Panc1 (cell line): ENCODE data around the gene FAM200B. TPM values are rescaled to one million over a fixed set of nuclear protein-coding genes. Genes with fewer than 3 reads are reported as not detected.

Experiments
- ATAC-seq: fragments of 200-7000 bp; cut with Tn5 transposase; 2 replicates; pipeline ENCODE4 v1.9.1; 2020; ENCODE audit warnings: mild to moderate bottlenecking, moderate library complexity
- BruUV-seq: library from RNA; stranded (reverse); fragments of 400-500 nt; replicated peaks from 2 replicates; lab custom pipeline; 2021; lab: Mats Ljungman, UMichigan
- CTCF ChIA-PET: fragments of 300-600 bp; sonication (Branson Sonifier 250); formaldehyde crosslinking; loops from one replicate; lab custom pipeline; 2022; ENCODE audit warnings: antibody characterized with exemption; lab: Charles Lee
- POLR2A ChIA-PET: fragments of 300-600 bp; sonication (Branson Sonifier 250); formaldehyde crosslinking; loops from one replicate; lab custom pipeline; 2022; ENCODE audit warnings: antibody characterized with exemption; lab: Charles Lee
- DNase-seq: peaks from one replicate; pipeline ENCODE4 v3.0.0-alpha.2; 2010; ENCODE audit warnings: low read depth, low spot score
- H3K27ac ChIP-seq: 2 replicates; pipeline ENCODE4 v1.5.1; 2011; ENCODE audit warnings: mild to moderate bottlenecking, low read length, inconsistent platforms
- H3K27me3 ChIP-seq: fragments of 200-500 bp; sonication (Bioruptor generic); 2 replicates; pipeline ENCODE4 v1.6.0; 2014; ENCODE audit warnings: low read length, inconsistent platforms; ENCODE audit not compliant: control insufficient read depth, insufficient read depth
- H3K36me3 ChIP-seq: fragments of 200-500 bp; sonication (Bioruptor generic); 2 replicates; pipeline ENCODE4 v1.5.1; 2014; ENCODE audit warnings: inconsistent platforms, mild to moderate bottlenecking, low read length, moderate library complexity; ENCODE audit not compliant: control insufficient read depth, insufficient read depth
- H3K4me1 ChIP-seq: 2 replicates; pipeline ENCODE4 v1.5.1; 2011; ENCODE audit warnings: inconsistent platforms, mild to moderate bottlenecking, low read length, moderate library complexity; ENCODE audit not compliant: control insufficient read depth, insufficient read depth
- H3K4me3 ChIP-seq, 2 experiments: 2 replicates each; pipeline ENCODE4 v1.5.1; 2011 to 2012; ENCODE audit warnings: low read depth in 2 of 2, low read length in 2 of 2, mild to moderate bottlenecking in 2 of 2, inconsistent platforms in 1 of 2, moderate library complexity in 1 of 2
- H3K9me3 ChIP-seq: fragments of 200-500 bp; sonication (Bioruptor generic); 2 replicates; pipeline ENCODE4 v1.5.1; 2014; ENCODE audit warnings: low read depth, mild to moderate bottlenecking, inconsistent platforms, low read length, moderate library complexity; ENCODE audit not compliant: control insufficient read depth, insufficient read depth
- CTCF ChIP-seq: fragments of 450-650 bp; IDR thresholded peaks from 2 replicates; pipeline ENCODE4 v1.5.1; 2017; ENCODE audit warnings: mild to moderate bottlenecking
- POLR2AphosphoS5 ChIP-seq: IDR thresholded peaks from 2 replicates; pipeline ENCODE4 v1.6.1; 2012; ENCODE audit warnings: mild to moderate bottlenecking, low read depth, low read length, moderate library complexity
- REST ChIP-seq, 2 experiments: IDR thresholded peaks; 2 replicates each; pipeline ENCODE4 v1.6.1; 2011 to 2012; ENCODE audit warnings: low read depth in 2 of 2, control low read depth in 1 of 2, low read length in 1 of 2, mild to moderate bottlenecking in 1 of 2, moderate library complexity in 1 of 2; ENCODE audit not compliant: insufficient read depth in 1 of 2
- SIN3A ChIP-seq: IDR thresholded peaks from 2 replicates; pipeline ENCODE4 v1.6.1; 2012; ENCODE audit warnings: low read depth, mild to moderate bottlenecking, low read length, moderate library complexity, borderline replicate concordance; ENCODE audit not compliant: insufficient read depth
- TCF7L2 ChIP-seq: IDR thresholded peaks from 2 replicates; pipeline ENCODE4 v1.6.1; 2011; ENCODE audit warnings: mild to moderate bottlenecking, low read depth, low read length, inconsistent platforms
- in situ Hi-C: cut with HindIII; loops from 2 replicates; pipeline ENCODE4 v1.10.0; 2016; ENCODE audit warnings: low sequenced_read_pairs, low pct_unique_long_range_greater_than_20kb
- intact Hi-C: fragments of 100-400 bp; cut with micrococcal nuclease; formaldehyde crosslinking; loops from one replicate; pipeline ENCODE4 v1.10.0; 2022; ENCODE audit not compliant: unreplicated experiment
- total RNA-seq: library from RNA; stranded (reverse); gene quantifications from one replicate; pipeline ENCODE4 v1.2.1, GENCODE V29; 2021; ENCODE audit not compliant: unreplicated experiment

Gene FAM200B
- total RNA-seq, 1 experiment from 2014 or later = 15.2 TPM

- no TSS peak for BruUV-seq
- CTCF ChIA-PET = no interaction called here
- POLR2A ChIA-PET = no interaction called here
Measured at GRCh38 chr4:15720851-15721250, 39.2 kb downstream of the FAM200B start.

GRCh38 chr4:15725608-15726007 is 44.0 kb downstream of the FAM200B start:
- ChIA-PET CTCF (no interaction called here), POLR2A (no interaction called here)
- ATAC-seq (no peak), DNase-seq (no peak)
- BruUV-seq = no TSS peak
- intact Hi-C loops = no loop called here
- no peaks in the 10 kb centered on the region for H3K36me3 ChIP-seq
- in situ Hi-C loops = no loop called here
- H3K4me1 ChIP-seq = no peaks in the 10 kb centered on the region
- H3K4me3 ChIP-seq = no peak overlapping the region
- TF ChIP-seq SIN3A (no peak), POLR2AphosphoS5 (no peak), REST (IDR thresholded peaks at IDR 0.05; ENCODE audit: insufficient read depth in 1 of 2, low read depth in 2 of 2, low read length in 1 of 2) (no peak), TCF7L2 (no peak), CTCF (no peak)
- H3K9me3 ChIP-seq = no peaks in the 10 kb centered on the region
- H3K27ac ChIP-seq = no peak overlapping the region
- H3K27me3 ChIP-seq = no peaks in the 10 kb centered on the region

More at GRCh38 chr4:15720851-15721250, 39.2 kb downstream of the FAM200B start:
- Histone ChIP-seq H3K4me1 (no peaks in the 10 kb centered on the region), H3K4me3 (no peak overlapping the region), H3K36me3 (no peaks in the 10 kb centered on the region), H3K27me3 (no peaks in the 10 kb centered on the region), H3K27ac (no peak overlapping the region), H3K9me3 (no peaks in the 10 kb centered on the region)
- ATAC-seq (no peak), DNase-seq (no peak)
- intact Hi-C loops (no loop called here), in situ Hi-C loops (no loop called here)
- TF ChIP-seq CTCF (no peak), REST (IDR thresholded peaks at IDR 0.05; ENCODE audit: insufficient read depth in 1 of 2, low read depth in 2 of 2, low read length in 1 of 2) (no peak), SIN3A (no peak), TCF7L2 (no peak), POLR2AphosphoS5 (no peak)
